ENCODE data around the gene CDH23. TPM values are rescaled to one million over a fixed set of nuclear protein-coding genes. Genes with fewer than 3 reads are reported as not detected.
A peak's percentile ranks its signal among the peaks of the same experiment; 100 is the strongest.

Gene CDH23
- total and polyA plus RNA-seq, 4 experiments from 2014 or later, result 1.8 to 5.4 (median 3.6) TPM

GRCh38 chr10:71742301-71743088, 345.8 kb downstream of the CDH23 start:
- Histone ChIP-seq H3K27ac (ENCODE audit: low read depth, low read length) (peak overlapping the region; percentile 43), H3K27me3 (ENCODE audit: insufficient read depth, low read length) (no peaks in the 10 kb centered on the region), H3K4me3 (ENCODE audit: low read length in 2 of 2) (peak overlapping the region; percentile 41 to 45), H3K9me3 (ENCODE audit: control insufficient read depth in 1 of 2, low read length in 2 of 2) (no peaks in the 10 kb centered on the region), H3K36me3 (ENCODE audit: insufficient read depth, low read length) (no peaks in the 10 kb centered on the region), H3K4me1 (ENCODE audit: insufficient read depth, low read length) (peaks cover 100% of the 10 kb centered on the region)
- Mint-ChIP-seq H3K4me3 (peak overlapping the region; percentile 71 to 90 (median 80)), H3K9me3 (no peaks in the 10 kb centered on the region), H3K36me3 (peaks cover 0 to 3% of the 10 kb centered on the region in 2 donors), H3K27me3 (no peaks in the 10 kb centered on the region), H3K27ac (peak overlapping the region; percentile 92 to 99 (median 95)), H3K4me1 (peaks cover 77 to 100% (median 93%) of the 10 kb centered on the region in 4 donors)
- DNase-seq, result peak; percentile 22 to 64 (median 52)
- ChIA-PET POLR2A (ENCODE audit: partially characterized antibody) (interaction anchor here (0.8 to 26.4 kb wide), 6 partner anchors 10 to 555 kb away, joined by 3 to 1191 read pairs (median 92); partner anchors contain the start of genes C10orf105 and VSIR), CTCF (ENCODE audit: partially characterized antibody) (interaction anchor here (1.0 to 10.0 kb wide), 14 partner anchors 7 to 46 kb away, joined by 3 to 64 read pairs (median 5); partner anchors contain the start of gene VSIR)
- intact Hi-C loops (cut with micrococcal nuclease), result loop anchor here (10.0 kb wide), 1 partner anchor 342 kb away; the partner anchor contains the start of gene SPOCK2

DNA sequence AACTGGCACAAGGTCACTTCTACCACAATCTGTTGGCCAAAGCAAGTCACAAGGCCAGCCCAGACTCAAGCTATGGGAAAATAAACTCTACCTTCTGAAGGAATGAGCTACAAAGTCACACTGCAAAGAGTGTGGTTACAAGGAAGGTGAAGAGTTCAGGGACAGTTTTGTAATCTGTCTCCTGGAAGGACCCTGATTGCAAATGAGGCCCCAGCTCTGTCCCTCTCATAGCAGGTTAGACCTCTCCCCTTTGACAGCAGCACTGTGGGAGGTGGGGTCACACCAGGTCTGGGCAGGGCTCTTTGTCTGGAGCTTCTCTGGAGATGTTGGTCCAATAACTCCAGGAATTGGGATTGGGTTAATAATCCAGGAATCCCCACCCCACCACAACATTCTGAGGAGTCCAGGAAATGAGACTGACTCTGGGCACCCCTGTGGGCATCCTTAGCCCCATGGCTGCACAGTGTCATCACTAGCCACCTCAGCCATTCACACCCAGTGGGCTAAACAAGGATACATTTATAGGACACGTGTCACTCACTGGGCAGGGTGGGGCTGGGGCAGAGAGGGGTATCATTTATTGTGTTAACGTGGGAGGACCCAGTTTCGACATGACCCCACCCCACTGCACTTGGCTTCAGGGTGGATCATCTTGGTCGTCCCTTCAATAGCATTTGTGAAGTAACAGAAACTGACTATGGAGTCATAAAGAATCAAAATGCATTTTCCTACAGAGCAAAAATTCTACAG, 346.5 kb downstream of the CDH23 start:
- H3K27me3 ChIP-seq (ENCODE audit: insufficient read depth, low read length), result no peaks in the 10 kb centered on the region
- H3K4me1 Mint-ChIP-seq, result peaks cover 73 to 100% (median 92%) of the 10 kb centered on the region in 4 donors
- ChIA-PET POLR2A (ENCODE audit: partially characterized antibody) (interaction anchor here (0.8 to 26.4 kb wide), 6 partner anchors 9 to 554 kb away, joined by 3 to 1191 read pairs (median 92); partner anchors contain the start of genes C10orf105 and VSIR), CTCF (ENCODE audit: partially characterized antibody) (interaction anchor here (1.0 to 10.0 kb wide), 12 partner anchors 8 to 47 kb away, joined by 3 to 64 read pairs (median 4); partner anchors contain the start of gene VSIR)
- peak overlapping the region; percentile 43 for H3K27ac ChIP-seq (ENCODE audit: low read depth, low read length)
- peak in 1 of 5 donors; percentile 42 for DNase-seq
- peak overlapping the region; percentile 36 to 90 (median 80) for H3K4me3 Mint-ChIP-seq
- H3K9me3 Mint-ChIP-seq, result no peaks in the 10 kb centered on the region
- peaks cover 100% of the 10 kb centered on the region for H3K4me1 ChIP-seq (ENCODE audit: insufficient read depth, low read length)
- peaks cover 0 to 3% of the 10 kb centered on the region in 2 donors for H3K36me3 Mint-ChIP-seq
- intact Hi-C loops (cut with micrococcal nuclease), result loop anchor here (10.0 kb wide), 1 partner anchor 342 kb away; the partner anchor contains the start of gene SPOCK2
- H3K27ac Mint-ChIP-seq, result peak overlapping the region; percentile 92 to 99 (median 95)
- H3K36me3 ChIP-seq (ENCODE audit: insufficient read depth, low read length), result no peaks in the 10 kb centered on the region
- H3K4me3 ChIP-seq (ENCODE audit: low read length in 2 of 2), result peak overlapping the region; percentile 41 to 45
- no peaks in the 10 kb centered on the region for H3K27me3 Mint-ChIP-seq
- no peaks in the 10 kb centered on the region for H3K9me3 ChIP-seq (ENCODE audit: control insufficient read depth in 1 of 2, low read length in 2 of 2)

GRCh38 chr10:71743866-71744265, 347.1 kb downstream of the CDH23 start:
- no peaks in the 10 kb centered on the region for H3K9me3 ChIP-seq (ENCODE audit: control insufficient read depth in 1 of 2, low read length in 2 of 2)
- H3K27me3 Mint-ChIP-seq, result no peaks in the 10 kb centered on the region
- no peaks in the 10 kb centered on the region for H3K27me3 ChIP-seq (ENCODE audit: insufficient read depth, low read length)
- intact Hi-C loops (cut with micrococcal nuclease), result loop anchor here (10.0 kb wide), 1 partner anchor 341 kb away; the partner anchor contains the start of gene SPOCK2
- ChIA-PET CTCF (ENCODE audit: partially characterized antibody) (interaction anchor here (1.0 to 10.0 kb wide), 10 partner anchors 8 to 47 kb away, joined by 3 to 64 read pairs (median 4); partner anchors contain the start of gene VSIR), POLR2A (ENCODE audit: partially characterized antibody) (interaction anchor here (1.5 to 26.4 kb wide), 5 partner anchors 8 to 50 kb away, joined by 3 to 1191 read pairs (median 164); partner anchors contain the start of genes C10orf105 and VSIR)
- peak overlapping the region in 5 of 8 donors; percentile 71 to 90 (median 82) for H3K4me3 Mint-ChIP-seq
- peaks cover 100% of the 10 kb centered on the region for H3K4me1 ChIP-seq (ENCODE audit: insufficient read depth, low read length)
- DNase-seq, result no peak
- peak overlapping the region; percentile 72 to 99 (median 94) for H3K27ac Mint-ChIP-seq
- H3K36me3 Mint-ChIP-seq, result peaks cover 4 to 7% of the 10 kb centered on the region in 2 donors
- peak overlapping the region; percentile 43 for H3K27ac ChIP-seq (ENCODE audit: low read depth, low read length)
- no peaks in the 10 kb centered on the region for H3K9me3 Mint-ChIP-seq
- H3K4me3 ChIP-seq (ENCODE audit: low read length in 2 of 2), result no peak overlapping the region
- H3K4me1 Mint-ChIP-seq, result peaks cover 78 to 100% (median 95%) of the 10 kb centered on the region in 4 donors
- no peaks in the 10 kb centered on the region for H3K36me3 ChIP-seq (ENCODE audit: insufficient read depth, low read length)

DNA sequence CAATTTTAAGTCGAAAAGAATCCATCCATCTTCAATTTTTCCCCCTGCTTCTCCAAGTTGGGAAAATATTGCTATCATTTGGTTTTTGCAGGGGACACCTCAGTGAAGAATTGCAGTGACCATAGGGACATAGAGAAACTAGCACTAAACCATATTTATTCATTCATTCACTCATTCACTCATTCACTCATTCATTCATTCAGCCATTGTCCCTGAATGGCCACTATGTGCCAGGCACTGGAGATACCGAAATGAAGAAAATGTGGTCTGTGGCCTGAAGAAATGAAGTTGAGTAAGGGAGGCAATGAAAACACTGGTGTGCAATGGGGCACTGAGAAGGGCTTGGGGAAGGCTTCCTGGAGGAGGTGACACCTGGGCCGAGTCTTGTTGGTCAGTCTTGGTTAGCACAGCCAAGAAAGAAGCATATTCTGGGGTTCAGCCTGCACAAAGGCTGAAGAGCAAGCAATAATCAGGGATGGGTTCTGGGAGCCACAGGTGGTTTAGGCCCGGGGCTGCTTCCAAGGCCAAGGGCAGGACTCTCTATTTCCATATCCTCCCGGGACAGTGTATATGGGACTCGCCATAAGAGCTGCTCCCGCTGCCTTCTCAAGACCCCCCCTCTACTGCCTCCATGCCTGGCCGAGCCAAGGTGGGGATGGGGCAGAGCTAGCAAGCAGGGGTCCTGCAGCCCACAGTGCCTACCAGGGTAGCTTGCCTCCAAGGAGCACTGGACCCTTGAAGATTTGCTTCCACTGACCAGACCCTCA, 348.4 kb downstream of the CDH23 start:
- peak overlapping the region; percentile 2 for H3K27ac ChIP-seq (ENCODE audit: low read depth, low read length)

GRCh38 chr10:71745664-71746250, 349.0 kb downstream of the CDH23 start:
- peak in 1 of 5 donors; percentile 35 for DNase-seq
- Histone ChIP-seq H3K36me3 (ENCODE audit: insufficient read depth, low read length) (peaks cover 7% of the 10 kb centered on the region), H3K27me3 (ENCODE audit: insufficient read depth, low read length) (no peaks in the 10 kb centered on the region), H3K27ac (ENCODE audit: low read depth, low read length) (peak overlapping the region; percentile 58), H3K4me1 (ENCODE audit: insufficient read depth, low read length) (peaks cover 100% of the 10 kb centered on the region), H3K4me3 (ENCODE audit: low read length in 2 of 2) (no peak overlapping the region), H3K9me3 (ENCODE audit: control insufficient read depth in 1 of 2, low read length in 2 of 2) (no peaks in the 10 kb centered on the region)
- ChIA-PET CTCF (ENCODE audit: partially characterized antibody) (interaction anchor here (1.2 to 10.0 kb wide), 8 partner anchors 9 to 49 kb away, joined by 3 to 64 read pairs (median 16); partner anchors contain the start of gene VSIR), POLR2A (ENCODE audit: partially characterized antibody) (interaction anchor here (1.5 to 26.4 kb wide), 5 partner anchors 12 to 105 kb away, joined by 3 to 1191 read pairs (median 164); partner anchors contain the start of genes C10orf105, PSAP and VSIR)
- peak overlapping the region in 7 of 8 donors; percentile 40 to 75 (median 66) for H3K4me3 Mint-ChIP-seq
- intact Hi-C loops (cut with micrococcal nuclease), result loop anchor here (10.0 kb wide), 1 partner anchor 339 kb away; the partner anchor contains the start of gene SPOCK2
- H3K27ac Mint-ChIP-seq, result peak overlapping the region; percentile 90 to 99 (median 98)
- H3K4me1 Mint-ChIP-seq, result peaks cover 78 to 100% (median 97%) of the 10 kb centered on the region in 4 donors
- H3K36me3 Mint-ChIP-seq, result peaks cover 14 to 23% of the 10 kb centered on the region in 2 donors
- no peaks in the 10 kb centered on the region for H3K27me3 Mint-ChIP-seq
- no peaks in the 10 kb centered on the region for H3K9me3 Mint-ChIP-seq

More for the DNA sequence above, 348.4 kb downstream of the CDH23 start:
- Mint-ChIP-seq H3K4me1 (peaks cover 78 to 100% (median 97%) of the 10 kb centered on the region in 4 donors), H3K27ac (peak overlapping the region; percentile 27 to 99 (median 92)), H3K9me3 (no peaks in the 10 kb centered on the region), H3K4me3 (peak overlapping the region; percentile 20 to 82 (median 65)), H3K27me3 (no peaks in the 10 kb centered on the region), H3K36me3 (peaks cover 7 to 16% of the 10 kb centered on the region in 2 donors)
- intact Hi-C loops (cut with micrococcal nuclease), result loop anchor here (10.0 kb wide), 1 partner anchor 340 kb away; the partner anchor contains the start of gene SPOCK2
- peaks cover 100% of the 10 kb centered on the region for H3K4me1 ChIP-seq (ENCODE audit: insufficient read depth, low read length)
- no peak overlapping the region for H3K4me3 ChIP-seq (ENCODE audit: low read length in 2 of 2)
- CTCF ChIA-PET (ENCODE audit: partially characterized antibody), result interaction anchor here (2.1 to 10.0 kb wide), 5 partner anchors 8 to 49 kb away, joined by 9 to 64 read pairs (median 29); no protein-coding TSS in a partner anchor
- no peaks in the 10 kb centered on the region for H3K27me3 ChIP-seq (ENCODE audit: insufficient read depth, low read length)
- peak in 1 of 5 donors; percentile 40 for DNase-seq
- H3K9me3 ChIP-seq (ENCODE audit: control insufficient read depth in 1 of 2, low read length in 2 of 2), result no peaks in the 10 kb centered on the region
- H3K36me3 ChIP-seq (ENCODE audit: insufficient read depth, low read length), result peaks cover under 1% of the 10 kb centered on the region
- POLR2A ChIA-PET (ENCODE audit: partially characterized antibody), result interaction anchor here (1.5 to 26.4 kb wide), 5 partner anchors 13 to 106 kb away, joined by 3 to 1191 read pairs (median 164); partner anchors contain the start of genes C10orf105, PSAP and VSIR

All from CD4-positive, alpha-beta memory T cell (primary cell).